Epidermal melanocyte (primary cell): ENCODE results near the gene TNFRSF18.

Source experiments
- DNase-seq: peaks from one replicate; pipeline ENCODE4 v3.0.0; 2011; ENCODE audit warnings: low spot score; ENCODE audit not compliant: insufficient read length

TNFRSF18 gene

GRCh38 chr1:1213345-1214265 lies 7.2 kb upstream of the TNFRSF18 start, which contains the start of gene TNFRSF4:
TNFRSF4 (minus strand) TSS chr1:1214153; CDS start chr1:1214127, 26 bp downstream.
- no peak for DNase-seq

GRCh38 chr1:1212780-1213344 lies 6.5 kb upstream of the TNFRSF18 start:
- no peak for DNase-seq

GRCh38 chr1:1211541-1212441 lies 5.4 kb upstream of the TNFRSF18 start:
- no peak for DNase-seq

GRCh38 chr1:1210726-1211540 lies 4.5 kb upstream of the TNFRSF18 start:
- no peak for DNase-seq

GRCh38 chr1:1208713-1209433 lies 2.5 kb upstream of the TNFRSF18 start:
- DNase-seq = no peak

GRCh38 chr1:1207571-1207892 lies 1.1 kb upstream of the TNFRSF18 start:
- DNase-seq = no peak

GRCh38 chr1:1206966-1207531 lies 657 bp upstream of the TNFRSF18 start:
- no peak for DNase-seq

GRCh38 chr1:1205769-1206375 lies 520 bp downstream of the TNFRSF18 start:
- DNase-seq = no peak

GRCh38 chr1:1204998-1205768 lies 1.2 kb downstream of the TNFRSF18 start:
- no peak for DNase-seq

- no peak for DNase-seq
Measured at GRCh38 chr1:1204425-1204920, 1.9 kb downstream of the TNFRSF18 start.

- no peak for DNase-seq
Measured at GRCh38 chr1:1203561-1204424, 2.6 kb downstream of the TNFRSF18 start.

- DNase-seq = no peak
Measured at GRCh38 chr1:1202831-1203560, 3.4 kb downstream of the TNFRSF18 start.

GRCh38 chr1:1200876-1201810 lies 5.2 kb downstream of the TNFRSF18 start:
- no peak for DNase-seq

- no peak for DNase-seq
Measured at GRCh38 chr1:1199961-1200875, 6.2 kb downstream of the TNFRSF18 start.
